ENCODE results near the gene PRDM5. TPM values are rescaled to one million over a fixed set of nuclear protein-coding genes. Genes with fewer than 3 reads are reported as not detected.

The PRDM5 gene
- polyA plus RNA-seq, 2 donors: 1.4 TPM

- Histone ChIP-seq H3K9me3 (ENCODE audit: control insufficient read depth in 2 of 2, insufficient read depth in 1 of 2, low read depth in 1 of 2, low read length in 1 of 2) (no peaks in the 10 kb centered on the region), H3K4me1 (ENCODE audit: control insufficient read depth in 2 of 2, insufficient read depth in 2 of 2, low read length in 1 of 2) (no peaks in the 10 kb centered on the region), H3K4me3 (ENCODE audit: low read depth in 1 of 2, low read length in 2 of 2) (no peak overlapping the region), H3K27ac (ENCODE audit: low read depth in 2 of 2, low read length in 1 of 2) (no peak overlapping the region), H3K27me3 (ENCODE audit: control insufficient read depth in 1 of 2, insufficient read depth in 2 of 2, low read length in 2 of 2) (no peaks in the 10 kb centered on the region), H3K36me3 (ENCODE audit: control insufficient read depth in 2 of 2, insufficient read depth in 2 of 2, low read length in 1 of 2) (no peaks in the 10 kb centered on the region)
- WGBS, 2 donors: 63 to 71% methylated on average over 3 of the region's 3 CpGs
Observed at GRCh38 chr4:120850018-120850599, 72.4 kb downstream of the PRDM5 start.

GRCh38 chr4:120847019-120847582, 75.4 kb downstream of the PRDM5 start:
- WGBS, 2 donors: 83 to 90% methylated on average over 2 of the region's 2 CpGs
- no peaks in the 10 kb centered on the region for H3K36me3 ChIP-seq (ENCODE audit: control insufficient read depth in 2 of 2, insufficient read depth in 2 of 2, low read length in 1 of 2)
- H3K9me3 ChIP-seq (ENCODE audit: control insufficient read depth in 2 of 2, insufficient read depth in 1 of 2, low read depth in 1 of 2, low read length in 1 of 2): no peaks in the 10 kb centered on the region
- no peaks in the 10 kb centered on the region for H3K4me1 ChIP-seq (ENCODE audit: control insufficient read depth in 2 of 2, insufficient read depth in 2 of 2, low read length in 1 of 2)
- H3K27ac ChIP-seq (ENCODE audit: low read depth in 2 of 2, low read length in 1 of 2): no peak overlapping the region
- no peak overlapping the region for H3K4me3 ChIP-seq (ENCODE audit: low read depth in 1 of 2, low read length in 2 of 2)
- no peaks in the 10 kb centered on the region for H3K27me3 ChIP-seq (ENCODE audit: control insufficient read depth in 1 of 2, insufficient read depth in 2 of 2, low read length in 2 of 2)

- Histone ChIP-seq H3K27me3 (ENCODE audit: control insufficient read depth in 1 of 2, insufficient read depth in 2 of 2, low read length in 2 of 2) (no peaks in the 10 kb centered on the region), H3K9me3 (ENCODE audit: control insufficient read depth in 2 of 2, insufficient read depth in 1 of 2, low read depth in 1 of 2, low read length in 1 of 2) (no peaks in the 10 kb centered on the region), H3K4me3 (ENCODE audit: low read depth in 1 of 2, low read length in 2 of 2) (no peak overlapping the region), H3K4me1 (ENCODE audit: control insufficient read depth in 2 of 2, insufficient read depth in 2 of 2, low read length in 1 of 2) (no peaks in the 10 kb centered on the region), H3K36me3 (ENCODE audit: control insufficient read depth in 2 of 2, insufficient read depth in 2 of 2, low read length in 1 of 2) (no peaks in the 10 kb centered on the region), H3K27ac (ENCODE audit: low read depth in 2 of 2, low read length in 1 of 2) (no peak overlapping the region)
- WGBS, 2 donors: 64 to 76% methylated on average over 2 of the region's 2 CpGs
Observed at GRCh38 chr4:120844528-120844921, 78.0 kb downstream of the PRDM5 start.

GRCh38 chr4:120843849-120844527, 78.5 kb downstream of the PRDM5 start:
- no peaks in the 10 kb centered on the region for H3K36me3 ChIP-seq (ENCODE audit: control insufficient read depth in 2 of 2, insufficient read depth in 2 of 2, low read length in 1 of 2)
- no peaks in the 10 kb centered on the region for H3K4me1 ChIP-seq (ENCODE audit: control insufficient read depth in 2 of 2, insufficient read depth in 2 of 2, low read length in 1 of 2)
- H3K9me3 ChIP-seq (ENCODE audit: control insufficient read depth in 2 of 2, insufficient read depth in 1 of 2, low read depth in 1 of 2, low read length in 1 of 2): no peaks in the 10 kb centered on the region
- no peak overlapping the region for H3K27ac ChIP-seq (ENCODE audit: low read depth in 2 of 2, low read length in 1 of 2)
- WGBS, 2 donors: 82 to 93% methylated on average over 7 of the region's 7 CpGs
- H3K4me3 ChIP-seq (ENCODE audit: low read depth in 1 of 2, low read length in 2 of 2): no peak overlapping the region
- H3K27me3 ChIP-seq (ENCODE audit: control insufficient read depth in 1 of 2, insufficient read depth in 2 of 2, low read length in 2 of 2): no peaks in the 10 kb centered on the region

- Histone ChIP-seq H3K36me3 (ENCODE audit: control insufficient read depth in 2 of 2, insufficient read depth in 2 of 2, low read length in 1 of 2) (no peaks in the 10 kb centered on the region), H3K4me1 (ENCODE audit: control insufficient read depth in 2 of 2, insufficient read depth in 2 of 2, low read length in 1 of 2) (no peaks in the 10 kb centered on the region), H3K27ac (ENCODE audit: low read depth in 2 of 2, low read length in 1 of 2) (no peak overlapping the region), H3K27me3 (ENCODE audit: control insufficient read depth in 1 of 2, insufficient read depth in 2 of 2, low read length in 2 of 2) (no peaks in the 10 kb centered on the region), H3K4me3 (ENCODE audit: low read depth in 1 of 2, low read length in 2 of 2) (no peak overlapping the region), H3K9me3 (ENCODE audit: control insufficient read depth in 2 of 2, insufficient read depth in 1 of 2, low read depth in 1 of 2, low read length in 1 of 2) (no peaks in the 10 kb centered on the region)
- WGBS, 2 donors: 54 to 56% methylated on average over 3 of the region's 3 CpGs
Observed at GRCh38 chr4:120842031-120842430, 80.5 kb downstream of the PRDM5 start.

GRCh38 chr4:120841580-120841979, 80.9 kb downstream of the PRDM5 start:
- Histone ChIP-seq H3K9me3 (ENCODE audit: control insufficient read depth in 2 of 2, insufficient read depth in 1 of 2, low read depth in 1 of 2, low read length in 1 of 2) (no peaks in the 10 kb centered on the region), H3K27me3 (ENCODE audit: control insufficient read depth in 1 of 2, insufficient read depth in 2 of 2, low read length in 2 of 2) (no peaks in the 10 kb centered on the region), H3K4me3 (ENCODE audit: low read depth in 1 of 2, low read length in 2 of 2) (no peak overlapping the region), H3K36me3 (ENCODE audit: control insufficient read depth in 2 of 2, insufficient read depth in 2 of 2, low read length in 1 of 2) (no peaks in the 10 kb centered on the region), H3K4me1 (ENCODE audit: control insufficient read depth in 2 of 2, insufficient read depth in 2 of 2, low read length in 1 of 2) (no peaks in the 10 kb centered on the region), H3K27ac (ENCODE audit: low read depth in 2 of 2, low read length in 1 of 2) (no peak overlapping the region)
- WGBS, 2 donors: 76 to 79% methylated on average over 3 of the region's 3 CpGs

- no peaks in the 10 kb centered on the region for H3K4me1 ChIP-seq (ENCODE audit: control insufficient read depth in 2 of 2, insufficient read depth in 2 of 2, low read length in 1 of 2)
- no peaks in the 10 kb centered on the region for H3K36me3 ChIP-seq (ENCODE audit: control insufficient read depth in 2 of 2, insufficient read depth in 2 of 2, low read length in 1 of 2)
- no peak overlapping the region for H3K27ac ChIP-seq (ENCODE audit: low read depth in 2 of 2, low read length in 1 of 2)
- H3K9me3 ChIP-seq (ENCODE audit: control insufficient read depth in 2 of 2, insufficient read depth in 1 of 2, low read depth in 1 of 2, low read length in 1 of 2): no peaks in the 10 kb centered on the region
- H3K4me3 ChIP-seq (ENCODE audit: low read depth in 1 of 2, low read length in 2 of 2): no peak overlapping the region
- no peaks in the 10 kb centered on the region for H3K27me3 ChIP-seq (ENCODE audit: control insufficient read depth in 1 of 2, insufficient read depth in 2 of 2, low read length in 2 of 2)
- WGBS, 2 donors: 94 to 95% methylated on average over 17 to 18 of the region's 18 CpGs
Observed at GRCh38 chr4:120839974-120840751, 82.4 kb downstream of the PRDM5 start.

GRCh38 chr4:120839334-120839973, 83.1 kb downstream of the PRDM5 start:
- H3K27me3 ChIP-seq (ENCODE audit: control insufficient read depth in 1 of 2, insufficient read depth in 2 of 2, low read length in 2 of 2): no peaks in the 10 kb centered on the region
- H3K36me3 ChIP-seq (ENCODE audit: control insufficient read depth in 2 of 2, insufficient read depth in 2 of 2, low read length in 1 of 2): no peaks in the 10 kb centered on the region
- no peak overlapping the region for H3K4me3 ChIP-seq (ENCODE audit: low read depth in 1 of 2, low read length in 2 of 2)
- H3K27ac ChIP-seq (ENCODE audit: low read depth in 2 of 2, low read length in 1 of 2): no peak overlapping the region
- no peaks in the 10 kb centered on the region for H3K4me1 ChIP-seq (ENCODE audit: control insufficient read depth in 2 of 2, insufficient read depth in 2 of 2, low read length in 1 of 2)
- WGBS, 2 donors: 91 to 92% methylated on average over 8 of the region's 8 CpGs
- H3K9me3 ChIP-seq (ENCODE audit: control insufficient read depth in 2 of 2, insufficient read depth in 1 of 2, low read depth in 1 of 2, low read length in 1 of 2): no peaks in the 10 kb centered on the region

- no peak overlapping the region for H3K4me3 ChIP-seq (ENCODE audit: low read depth in 1 of 2, low read length in 2 of 2)
- no peaks in the 10 kb centered on the region for H3K27me3 ChIP-seq (ENCODE audit: control insufficient read depth in 1 of 2, insufficient read depth in 2 of 2, low read length in 2 of 2)
- peaks cover 0 to 2% of the 10 kb centered on the region in 2 donors for H3K9me3 ChIP-seq (ENCODE audit: control insufficient read depth in 2 of 2, insufficient read depth in 1 of 2, low read depth in 1 of 2, low read length in 1 of 2)
- no peaks in the 10 kb centered on the region for H3K4me1 ChIP-seq (ENCODE audit: control insufficient read depth in 2 of 2, insufficient read depth in 2 of 2, low read length in 1 of 2)
- WGBS, 2 donors: 92 to 96% methylated on average over 5 of the region's 5 CpGs
- H3K27ac ChIP-seq (ENCODE audit: low read depth in 2 of 2, low read length in 1 of 2): no peak overlapping the region
- H3K36me3 ChIP-seq (ENCODE audit: control insufficient read depth in 2 of 2, insufficient read depth in 2 of 2, low read length in 1 of 2): no peaks in the 10 kb centered on the region
Observed at GRCh38 chr4:120838784-120839183, 83.7 kb downstream of the PRDM5 start.
